Right cardiac atrium (tissue), 5 donors: Measurements from ENCODE around the gene CDC42BPB. TPM values are rescaled to one million over a fixed set of nuclear protein-coding genes. Genes with fewer than 3 reads are reported as not detected.
"Not testable (repeated sequence)": the region's sequence is repeated elsewhere in the genome, so short reads cannot be mapped to it uniquely, and the experiment has no call there.

Experiments used
- ATAC-seq, 2 donors: fragments of 200-7000 bp; cut with Tn5 transposase; one replicate each; pipeline versions ENCODE4 v1.8.0 to v1.9.1; 2020; ENCODE audit warnings: moderate library complexity in 2 of 2, mild to moderate bottlenecking in 1 of 2
- DNase-seq, 3 donors: peaks; one replicate each; pipeline ENCODE4 v3.0.0-alpha.2; 2020
- H3K27ac ChIP-seq: one replicate; pipeline ENCODE4 v1.5.1; 2013; ENCODE audit warnings: mild to moderate bottlenecking, low read length, control low read depth, moderate library complexity
- H3K27me3 ChIP-seq: one replicate; pipeline ENCODE4 v1.6.1; 2013; ENCODE audit not compliant: control insufficient read depth, insufficient read depth
- H3K4me1 ChIP-seq: one replicate; pipeline ENCODE4 v1.6.1; 2013; ENCODE audit warnings: low read length; ENCODE audit not compliant: control insufficient read depth, insufficient read depth
- H3K4me3 ChIP-seq: one replicate; pipeline ENCODE4 v1.5.1; 2013; ENCODE audit warnings: low read length, control low read depth
- H3K9me3 ChIP-seq: one replicate; pipeline ENCODE4 v1.6.1; 2013; ENCODE audit warnings: low read length; ENCODE audit not compliant: control insufficient read depth
- WGBS: extraction: QIAGEN DNeasy Blood & Tissue Kit; methylation state at CpG from one replicate; pipeline ENCODE4 v1.1.7; 2013; 5-methylcytosine and 5-hydroxymethylcytosine counted together
- intact Hi-C, 4 donors: fragments of 100-400 bp; cut with DNase I; formaldehyde crosslinking; loops; one replicate each; pipeline versions ENCODE4 v1.11.0 to v1.14.0; 2022 to 2023
- polyA plus RNA-seq: library from polyadenylated mRNA; stranded (reverse); fragments of 200-250 nt; gene quantifications from one replicate; pipeline ENCODE4 v1.2.3, GENCODE V29; 2013
- total RNA-seq, 4 donors: library from RNA; stranded (reverse); fragmentation: NEBNext Ultra II Directional; extraction: Animal tissue kit (Norgen Biotek cat#: 25700); gene quantifications; one replicate each; pipeline ENCODE4 v1.2.1, GENCODE V29; 2021
- donor health status: healthy with polysubstance abuse.
- donor health status: DM: no; HTN: yes; CAD: no.
- donor health status: DM: no; HTN: no; CAD: no.
- donor health status: DM: no; HTN: yes; CAD: no; lungs with severe emphysema.
- donor health status: DM: yes; HTN: yes; CAD: no.

The CDC42BPB gene
- total and polyA plus RNA-seq, 5 donors: 42.5 to 82.5 (median 69.7) TPM

DNA sequence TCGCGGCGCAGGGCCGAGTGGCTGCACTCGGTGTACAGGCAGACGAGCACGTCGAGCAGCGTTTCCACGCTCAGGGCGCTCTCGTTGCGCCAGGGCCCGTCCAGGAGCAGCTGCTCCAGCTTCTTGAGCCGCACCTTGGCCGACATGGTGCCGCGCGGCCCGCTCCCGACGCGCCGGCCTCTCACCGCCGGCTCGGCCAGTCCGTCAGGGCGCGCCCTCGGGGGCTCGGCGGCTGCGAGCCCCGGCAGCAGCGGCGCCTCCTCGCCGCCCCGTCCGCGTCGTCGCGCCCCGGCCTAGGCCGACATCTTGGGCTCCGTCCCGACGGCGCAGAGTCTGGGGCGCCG is 349 bp downstream of the CDC42BPB start:
- Histone ChIP-seq H3K27ac (peak overlapping the region; percentile 91), H3K9me3 (no peaks in the 10 kb centered on the region), H3K4me3 (peak overlapping the region; percentile 84), H3K27me3 (no peaks in the 10 kb centered on the region), H3K4me1 (peaks cover 4% of the 10 kb centered on the region)
- ATAC-seq (peak in 1 of 2 donors; percentile 1), DNase-seq (peak; percentile 51 to 82 (median 72))
- intact Hi-C loops: no loop called here
- WGBS: under 1% methylated on average over 53 of the region's 53 CpGs

DNA sequence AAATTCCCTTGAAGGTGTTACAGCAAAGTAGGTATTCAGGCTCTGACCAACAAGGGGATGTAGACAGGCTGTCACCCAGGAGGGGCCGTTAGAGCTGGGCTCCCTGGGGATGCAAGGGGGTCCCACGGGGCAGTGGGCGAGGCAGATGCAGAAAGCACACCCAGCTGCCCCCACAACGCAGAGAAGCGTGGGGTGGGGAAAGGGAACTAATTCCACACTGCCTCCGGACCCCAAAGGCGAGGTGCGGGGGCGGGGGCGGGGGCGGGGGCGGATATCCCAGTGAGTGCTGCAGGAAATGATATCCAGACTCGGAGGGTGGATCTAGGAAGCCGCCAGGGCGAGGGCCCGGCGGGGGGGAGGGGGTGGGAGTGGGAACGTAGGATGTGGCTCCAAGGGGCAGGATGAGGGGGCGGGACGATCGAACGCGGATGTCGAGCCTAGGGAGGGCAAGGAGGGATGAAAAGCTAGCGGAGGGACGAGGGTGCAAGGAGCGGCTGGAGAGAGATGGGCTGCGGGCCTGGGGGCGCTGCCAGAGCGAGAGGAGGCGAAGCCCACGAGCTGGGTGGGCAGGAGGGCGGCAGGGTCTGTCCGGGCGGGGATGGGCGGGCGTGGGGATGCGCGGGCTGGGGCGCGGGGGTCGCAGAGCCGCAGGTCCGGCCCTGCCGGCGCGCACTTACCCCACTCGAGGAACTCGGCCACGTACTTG is 874 bp downstream of the CDC42BPB start:
- WGBS: 2% methylated on average over 50 of the region's 50 CpGs
- H3K4me1 ChIP-seq: peaks cover 4% of the 10 kb centered on the region
- H3K9me3 ChIP-seq: no peaks in the 10 kb centered on the region
- peak; percentile 91 to 94 (median 93) for DNase-seq
- peak overlapping the region; percentile 84 for H3K4me3 ChIP-seq
- H3K27ac ChIP-seq: peak overlapping the region; percentile 91
- intact Hi-C loops: no loop called here
- no peaks in the 10 kb centered on the region for H3K27me3 ChIP-seq
- peak; percentile 43 to 79 for ATAC-seq

DNA sequence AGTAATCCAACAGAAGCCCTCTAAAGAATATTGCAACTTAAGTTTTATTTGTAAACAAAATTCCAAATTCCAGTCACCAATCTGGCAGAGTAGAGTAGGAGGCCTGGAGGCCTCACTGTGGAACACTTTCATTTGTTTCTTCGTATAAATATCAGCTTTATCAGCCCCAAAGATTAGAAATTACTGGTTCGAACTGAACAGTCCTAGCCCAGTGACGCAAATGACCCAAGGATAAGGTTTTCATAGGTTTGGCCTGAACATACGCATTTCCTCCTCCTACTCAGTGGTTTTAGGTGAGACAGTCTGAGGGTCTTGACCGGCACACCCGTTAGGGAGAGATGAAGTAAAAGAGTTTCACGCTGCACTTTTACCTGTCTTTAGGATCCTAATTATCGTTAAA is 1.7 kb downstream of the CDC42BPB start:
- intact Hi-C loops: no loop called here
- Histone ChIP-seq H3K9me3 (no peaks in the 10 kb centered on the region), H3K4me1 (peaks cover 4% of the 10 kb centered on the region), H3K4me3 (peak overlapping the region; percentile 84), H3K27me3 (no peaks in the 10 kb centered on the region), H3K27ac (no peak overlapping the region)
- 43% methylated on average over 8 of the region's 8 CpGs for WGBS
- peak in 1 of 2 donors; percentile 66 for ATAC-seq
- DNase-seq: peak in 1 of 3 donors; percentile 9

DNA sequence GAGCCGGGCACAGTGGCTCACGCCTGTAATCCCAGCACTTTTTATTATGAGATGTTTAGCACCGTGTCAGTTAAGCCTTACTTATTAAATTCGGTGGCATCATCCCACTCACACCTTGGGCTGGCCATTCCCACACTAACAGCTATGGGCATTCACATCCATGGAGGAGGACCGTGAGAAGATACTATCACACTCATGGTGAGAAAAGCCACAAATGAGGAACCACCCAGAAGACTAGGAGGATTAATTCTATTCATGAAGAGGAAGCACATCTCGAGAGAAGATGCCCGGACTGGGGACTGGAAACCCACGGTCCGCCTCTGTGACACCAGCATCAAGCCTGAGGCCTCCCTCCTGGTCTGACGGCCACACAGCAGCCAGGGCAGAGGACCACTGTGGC is 4.9 kb downstream of the CDC42BPB start:
- H3K27me3 ChIP-seq: no peaks in the 10 kb centered on the region
- H3K4me3 ChIP-seq: no peak overlapping the region
- no peak for DNase-seq
- WGBS: 74% methylated on average over 10 of the region's 10 CpGs
- H3K4me1 ChIP-seq: peaks cover 11% of the 10 kb centered on the region
- H3K27ac ChIP-seq: no peak overlapping the region
- intact Hi-C loops: no loop called here
- H3K9me3 ChIP-seq: no peaks in the 10 kb centered on the region
- ATAC-seq: no peak

DNA sequence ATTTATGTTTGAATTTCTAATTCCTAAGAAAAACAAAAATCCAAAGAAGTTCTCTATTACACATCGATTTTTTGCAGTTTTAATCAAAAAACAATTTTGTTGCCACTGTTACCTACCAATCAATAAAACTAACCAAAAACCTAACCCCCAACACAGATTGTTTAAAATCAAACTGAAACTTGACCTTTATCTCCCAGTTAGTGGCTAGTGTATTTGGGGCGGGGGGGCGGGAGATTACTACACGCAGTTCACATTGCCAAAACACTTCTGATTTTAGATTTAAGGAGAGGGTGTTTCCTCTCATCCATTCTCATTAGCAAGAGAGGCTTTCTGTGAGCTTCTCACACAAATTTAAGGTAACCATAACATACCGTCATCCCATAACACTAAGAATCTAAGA is 6.4 kb downstream of the CDC42BPB start:
- ATAC-seq: no peak
- no peaks in the 10 kb centered on the region for H3K27me3 ChIP-seq
- H3K9me3 ChIP-seq: no peaks in the 10 kb centered on the region
- no peak overlapping the region for H3K4me3 ChIP-seq
- WGBS: 60% methylated on average over 5 of the region's 5 CpGs
- peaks cover 16% of the 10 kb centered on the region for H3K4me1 ChIP-seq
- H3K27ac ChIP-seq: no peak overlapping the region
- DNase-seq: no peak
- intact Hi-C loops: no loop called here

DNA sequence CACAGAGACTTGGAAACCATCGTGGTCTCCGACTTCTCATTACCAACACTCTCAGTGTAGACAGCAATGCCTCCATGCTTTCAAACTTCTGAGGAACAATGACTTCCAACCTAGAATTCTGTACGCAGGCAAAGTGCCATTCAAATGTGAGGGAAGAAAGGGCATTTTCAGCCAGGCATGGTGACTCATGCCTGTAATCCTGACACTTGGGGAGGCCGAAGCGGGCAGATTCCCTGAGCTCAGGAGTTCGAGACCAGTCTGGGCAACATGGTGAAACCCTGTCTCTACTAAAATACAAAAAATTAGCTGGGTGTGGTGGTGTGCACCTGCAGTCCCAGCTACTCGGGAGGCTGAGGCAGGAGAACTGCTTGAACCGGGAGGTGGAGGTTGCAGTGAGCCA is 9.9 kb downstream of the CDC42BPB start:
- 93% methylated on average over 8 of the region's 8 CpGs for WGBS
- ATAC-seq, H3K27me3 ChIP-seq, H3K4me3 ChIP-seq, intact Hi-C loops, H3K9me3 ChIP-seq, DNase-seq, H3K27ac ChIP-seq: not testable (repeated sequence)
- peaks cover 18% of the 10 kb centered on the region for H3K4me1 ChIP-seq

DNA sequence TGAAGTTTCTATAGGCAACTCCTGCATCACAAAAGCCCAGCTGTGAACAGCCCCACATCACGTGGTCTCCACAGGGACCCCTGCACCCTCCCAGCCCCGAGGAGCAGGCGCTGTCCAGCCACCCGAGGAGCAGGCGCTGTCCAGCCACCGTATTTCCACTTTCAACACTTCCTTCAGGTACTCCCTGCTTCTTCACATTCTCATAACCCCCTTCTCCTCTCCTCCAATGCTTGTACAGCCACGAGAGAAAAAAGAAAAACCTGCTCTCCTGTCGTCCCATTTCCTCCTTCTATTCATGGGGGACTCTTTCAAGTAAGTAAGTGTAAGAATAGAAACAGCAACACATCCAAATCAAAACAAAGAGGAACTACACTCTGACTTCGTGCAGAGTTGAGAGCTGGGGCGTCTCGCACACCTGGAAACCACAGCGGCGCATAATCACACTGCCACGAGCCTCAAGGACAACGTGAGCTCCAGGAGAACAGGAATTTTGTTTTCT is 11.9 kb downstream of the CDC42BPB start:
- WGBS: 32% methylated on average over 15 of the region's 15 CpGs
- no peaks in the 10 kb centered on the region for H3K27me3 ChIP-seq
- H3K27ac ChIP-seq: no peak overlapping the region
- no peaks in the 10 kb centered on the region for H3K9me3 ChIP-seq
- H3K4me1 ChIP-seq: peaks cover 18% of the 10 kb centered on the region
- DNase-seq: no peak
- no peak overlapping the region for H3K4me3 ChIP-seq
- intact Hi-C loops: no loop called here
- no peak for ATAC-seq

DNA sequence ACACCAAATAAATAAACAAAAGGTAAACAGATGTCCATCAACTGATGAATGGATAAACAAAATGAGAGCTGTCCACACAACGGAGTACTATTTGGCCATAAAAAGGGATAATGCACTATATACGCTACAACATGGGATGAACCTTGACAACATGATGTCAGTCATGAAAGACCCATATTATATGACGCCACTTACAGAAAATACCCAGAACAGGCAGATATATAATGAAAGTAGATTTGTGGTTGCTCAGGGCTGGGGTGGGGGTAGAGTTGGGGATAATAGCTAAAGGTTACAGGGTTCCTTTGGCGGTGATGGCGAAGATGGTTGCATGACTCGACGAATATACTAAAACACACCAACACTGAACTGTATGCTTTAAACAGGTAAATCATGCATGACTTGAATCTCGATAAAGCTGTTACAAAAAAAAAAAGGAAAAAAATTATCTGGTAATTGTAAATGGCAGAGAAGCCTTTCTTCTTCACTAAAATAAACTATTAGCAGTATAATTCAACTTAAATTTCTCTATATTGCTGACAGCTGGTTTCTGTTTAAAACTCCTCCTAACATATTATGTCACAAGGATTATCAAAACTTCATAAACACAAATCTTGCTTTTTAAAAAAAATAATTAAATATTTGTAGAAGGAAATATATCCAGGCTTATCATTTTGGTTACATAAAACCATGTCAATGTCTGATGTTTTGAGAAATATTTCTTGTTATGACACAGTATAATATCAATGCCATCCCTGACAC is 13.9 kb downstream of the CDC42BPB start:
- no peak for DNase-seq
- no peaks in the 10 kb centered on the region for H3K27me3 ChIP-seq
- H3K27ac ChIP-seq: no peak overlapping the region
- no peaks in the 10 kb centered on the region for H3K9me3 ChIP-seq
- H3K4me3 ChIP-seq: no peak overlapping the region
- WGBS: 93% methylated on average over 8 of the region's 8 CpGs
- H3K4me1 ChIP-seq: peaks cover 10% of the 10 kb centered on the region
- intact Hi-C loops: no loop called here
- no peak for ATAC-seq

DNA sequence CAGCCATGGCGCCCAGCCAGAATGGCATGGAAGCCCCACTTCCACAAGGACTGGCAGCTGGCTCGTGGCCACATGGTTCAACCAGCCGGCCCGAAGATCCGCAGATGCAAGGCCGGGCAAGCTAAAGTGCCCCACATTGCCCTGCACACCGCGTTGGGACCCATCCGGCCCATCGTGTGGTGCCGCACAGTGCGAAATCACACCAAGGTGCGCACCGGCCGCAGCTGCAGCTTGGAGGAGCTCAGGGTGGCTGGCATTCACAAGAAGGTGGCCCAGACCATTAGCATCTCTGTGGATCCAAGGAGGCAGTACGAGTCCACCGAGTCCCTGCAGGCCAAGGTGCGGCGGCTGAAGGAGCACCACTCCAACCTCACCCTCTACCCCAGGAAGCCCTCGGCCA is 15.9 kb downstream of the CDC42BPB start:
- H3K9me3 ChIP-seq: no peaks in the 10 kb centered on the region
- ATAC-seq (peak; percentile 26 to 31), DNase-seq (peak in 1 of 3 donors; percentile 42)
- H3K27ac ChIP-seq: no peak overlapping the region
- intact Hi-C loops: no loop called here
- H3K4me3 ChIP-seq: no peak overlapping the region
- H3K4me1 ChIP-seq: peaks cover 8% of the 10 kb centered on the region
- 98% methylated on average over 20 of the region's 20 CpGs for WGBS
- H3K27me3 ChIP-seq: no peaks in the 10 kb centered on the region

DNA sequence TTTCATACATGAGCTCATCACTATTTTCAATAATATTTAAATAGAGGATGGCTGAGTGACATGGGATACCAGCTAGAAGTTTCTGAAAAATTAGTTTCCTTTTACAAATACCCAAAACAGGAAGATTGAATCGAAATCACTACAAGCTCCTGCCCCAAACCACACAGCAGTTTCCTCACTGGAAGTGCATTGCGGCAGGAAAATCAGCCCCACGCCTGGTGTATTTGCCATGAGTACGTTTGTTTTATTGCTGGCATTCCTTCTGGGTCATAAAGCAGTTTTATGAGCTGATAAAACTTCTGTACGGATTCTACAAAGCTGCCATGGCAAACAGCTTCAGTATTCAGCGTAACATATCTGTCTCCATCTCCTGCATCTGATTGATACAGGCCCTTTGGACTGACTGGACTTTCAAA is 23.7 kb downstream of the CDC42BPB start:
- DNase-seq: no peak
- no peak for ATAC-seq
- no peaks in the 10 kb centered on the region for H3K9me3 ChIP-seq
- no peak overlapping the region for H3K4me3 ChIP-seq
- H3K27me3 ChIP-seq: no peaks in the 10 kb centered on the region
- 66% methylated on average over 6 of the region's 6 CpGs for WGBS
- intact Hi-C loops: no loop called here
- no peaks in the 10 kb centered on the region for H3K4me1 ChIP-seq
- no peak overlapping the region for H3K27ac ChIP-seq

DNA sequence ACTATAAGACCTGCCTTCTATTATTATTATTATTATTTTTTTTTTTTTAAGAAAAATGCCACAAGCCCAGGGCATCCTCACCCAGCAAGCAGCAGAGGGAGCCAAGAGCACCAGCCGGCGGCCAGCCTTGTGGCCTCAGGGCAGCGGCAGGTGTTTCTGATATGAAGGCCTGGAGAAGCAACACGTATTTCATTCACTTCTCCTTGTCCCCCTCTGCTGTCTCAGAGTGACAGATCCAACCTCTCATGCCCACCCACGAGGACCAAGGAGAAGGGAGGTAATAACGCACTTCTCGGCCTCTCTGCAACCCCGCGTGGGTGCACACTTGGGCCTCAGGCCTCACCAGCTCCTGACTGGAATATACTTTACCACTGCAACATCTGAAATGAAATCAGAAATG is 25.4 kb downstream of the CDC42BPB start:
- no peak for DNase-seq
- ATAC-seq: peak in 1 of 2 donors; percentile 32
- Histone ChIP-seq H3K27me3 (no peaks in the 10 kb centered on the region), H3K4me1 (peaks cover 4% of the 10 kb centered on the region), H3K9me3 (no peaks in the 10 kb centered on the region), H3K27ac (no peak overlapping the region), H3K4me3 (no peak overlapping the region)
- WGBS: 66% methylated on average over 9 of the region's 9 CpGs
- intact Hi-C loops: no loop called here
